HepG2 (cell line): ENCODE measurements around the gene TLL2. TPM values are rescaled to one million over a fixed set of nuclear protein-coding genes. Genes with fewer than 3 reads are reported as not detected.

Experiments
- ATAC-seq: fragments of 200-7000 bp; cut with Tn5 transposase; 3 replicates; pipeline ENCODE4 v1.9.1; 2020; ENCODE audit warnings: mild to moderate bottlenecking, moderate library complexity
- BruUV-seq: library from RNA; stranded (reverse); fragments of 400-500 nt; replicated peaks from 2 replicates; lab custom pipeline; 2021; lab: Mats Ljungman, UMichigan
- CTCF ChIA-PET: fragments of 300-600 bp; formaldehyde crosslinking; extraction: SDS; loops from one replicate; lab custom pipeline; 2021; ENCODE audit warnings: low total read pairs, inconsistent platforms, low intra/inter-chr PET ratio; lab: Yijun Ruan, JAX
- POLR2A ChIA-PET: fragments of 350-600 bp; sonication (Branson Sonifier 250); formaldehyde crosslinking; loops from one replicate; lab custom pipeline; 2020; ENCODE audit warnings: antibody characterized with exemption, inconsistent platforms; lab: Yijun Ruan, JAX
- DNase-seq: peaks from one replicate; pipeline ENCODE4 v3.0.0-alpha.2; 2015; ENCODE audit warnings: low spot score
- FAIRE-seq: peaks from 3 replicates; lab custom pipeline; 2011; peaks lifted over from hg19 to GRCh38; lab: Jason Lieb, UNC
- H2AFZ ChIP-seq: one replicate; pipeline ENCODE4 v1.6.1; 2011; ENCODE audit warnings: low read length, inconsistent platforms
- H3K27ac ChIP-seq: fragments of 300-600 bp; 3 replicates; pipeline ENCODE4 v1.8.0; 2011; ENCODE audit warnings: mixed run types, mild to moderate bottlenecking, mixed read lengths, low read length, inconsistent platforms; ENCODE audit not compliant: insufficient read depth; ENCODE audit errors: extremely low read length
- H3K27me3 ChIP-seq, 2 experiments: fragments of 200-600 bp in 1 of 2; 2 replicates in 1 of 2; 3 replicates in 1 of 2; pipeline versions ENCODE4 v1.6.0 to v1.8.0; 2011; ENCODE audit warnings: low read length in 2 of 2, mild to moderate bottlenecking in 2 of 2, moderate library complexity in 2 of 2, inconsistent platforms in 1 of 2; ENCODE audit not compliant: insufficient read depth in 2 of 2, control insufficient read depth in 1 of 2
- H3K36me3 ChIP-seq, 2 experiments: fragments of 200-600 bp in 1 of 2; replicated peaks in 1 of 2; 2 replicates in 1 of 2; 3 replicates in 1 of 2; pipeline versions ENCODE4 v1.5.1 to v1.8.0; 2011; ENCODE audit warnings: low read length in 2 of 2, inconsistent platforms in 1 of 2; ENCODE audit not compliant: insufficient read depth in 2 of 2, control insufficient read depth in 1 of 2
- H3K4me1 ChIP-seq: 2 replicates; pipeline ENCODE4 v1.5.1; 2012; ENCODE audit warnings: low read length, inconsistent platforms; ENCODE audit not compliant: insufficient read depth
- H3K4me2 ChIP-seq: 2 replicates; pipeline ENCODE4 v1.6.0; 2011; ENCODE audit warnings: low read depth, low read length, inconsistent platforms
- H3K4me3 ChIP-seq, 3 experiments: fragments of 200-600 bp in 1 of 3; sonication (generic), shearing (Covaris generic) in 1 of 3; replicated peaks in 1 of 3; 2 replicates each; pipeline ENCODE4 v1.5.1; 2011 to 2016; ENCODE audit warnings: low read length in 3 of 3, inconsistent platforms in 2 of 3, low read depth in 2 of 3, mild to moderate bottlenecking in 2 of 3, control low read depth in 1 of 3, mixed read lengths in 1 of 3; ENCODE audit not compliant: insufficient read depth in 1 of 3
- H3K79me2 ChIP-seq: one replicate; pipeline ENCODE4 v1.6.1; 2011; ENCODE audit warnings: low read length, inconsistent platforms; ENCODE audit not compliant: insufficient read depth
- H3K9ac ChIP-seq: 2 replicates; pipeline ENCODE4 v1.6.0; 2011; ENCODE audit warnings: mild to moderate bottlenecking, low read depth, low read length, inconsistent platforms; ENCODE audit not compliant: insufficient read depth
- H3K9me3 ChIP-seq: 2 replicates; pipeline ENCODE4 v1.5.1; 2012; ENCODE audit warnings: mild to moderate bottlenecking, low read length
- H4K20me1 ChIP-seq: 2 replicates; pipeline ENCODE4 v1.6.0; 2011; ENCODE audit warnings: inconsistent platforms, mild to moderate bottlenecking, low read length, moderate library complexity; ENCODE audit not compliant: insufficient read depth
- FOXA1 ChIP-seq, 2 experiments: fragments of 450-650 bp in 1 of 2; sonication (generic) in 1 of 2; formaldehyde crosslinking in 1 of 2; IDR thresholded peaks; 2 replicates each; pipeline versions ENCODE4 v1.4.0 to v1.6.1; 2016 to 2020; ENCODE audit warnings: missing genetic modification reagents in 1 of 2
- FOXK1 ChIP-seq: sonication (generic); formaldehyde crosslinking; IDR thresholded peaks from 2 replicates; pipeline ENCODE4 v1.4.0; 2020; ENCODE audit warnings: low read depth, missing genetic modification reagents, borderline replicate concordance
- FOXP1 ChIP-seq, 2 experiments: fragments of 450-650 bp in 1 of 2; IDR thresholded peaks; 2 replicates each; pipeline ENCODE4 v1.6.1; 2017 to 2018; ENCODE audit warnings: antibody characterized with exemption in 1 of 2
- GATAD2A ChIP-seq: IDR thresholded peaks from 2 replicates; pipeline ENCODE4 v1.6.1; 2016
- HNRNPK ChIP-seq: fragments of 200-400 bp; formaldehyde crosslinking; IDR thresholded peaks from 2 replicates; pipeline ENCODE4 v1.6.1; 2018; ENCODE audit warnings: low read length, low read depth, moderate library complexity, mild to moderate bottlenecking; ENCODE audit not compliant: poor library complexity, severe bottlenecking
- KDM5B ChIP-seq: sonication (generic); formaldehyde crosslinking; IDR thresholded peaks from 2 replicates; pipeline ENCODE4 v1.4.0; 2020; ENCODE audit warnings: missing genetic modification reagents, mild to moderate bottlenecking, borderline replicate concordance
- MIER2 ChIP-seq: IDR thresholded peaks from 2 replicates; pipeline ENCODE4 v1.6.1; 2016; ENCODE audit warnings: missing biosample characterization, missing genetic modification reagents
- MTF2 ChIP-seq: sonication (generic); formaldehyde crosslinking; IDR thresholded peaks from 2 replicates; pipeline ENCODE4 v1.5.0; 2020; ENCODE audit warnings: missing genetic modification reagents, borderline replicate concordance
- MXD4 ChIP-seq: IDR thresholded peaks from 2 replicates; pipeline ENCODE4 v1.6.1; 2016; ENCODE audit warnings: mild to moderate bottlenecking, missing biosample characterization, missing genetic modification reagents
- NFIB ChIP-seq: sonication (generic); formaldehyde crosslinking; IDR thresholded peaks from 2 replicates; pipeline ENCODE4 v1.9.0; 2021; ENCODE audit warnings: missing genetic modification reagents, mild to moderate bottlenecking, borderline replicate concordance
- NONO ChIP-seq, 2 experiments: fragments of 450-650 bp in 1 of 2; sonication (generic) in 1 of 2; formaldehyde crosslinking in 1 of 2; IDR thresholded peaks in 1 of 2; conservative IDR thresholded peaks in 1 of 2; 2 replicates each; pipeline versions ENCODE4 v1.6.1 to v1.8.0; 2017 to 2022; ENCODE audit warnings: mild to moderate bottlenecking in 1 of 2, missing genetic modification reagents in 1 of 2, moderate library complexity in 1 of 2
- RBAK ChIP-seq: sonication (generic); formaldehyde crosslinking; IDR thresholded peaks from 2 replicates; pipeline ENCODE4 v1.5.1; 2020; ENCODE audit warnings: mild to moderate bottlenecking, missing genetic modification reagents
- SMAD3 ChIP-seq: sonication (generic); formaldehyde crosslinking; IDR thresholded peaks from 2 replicates; pipeline ENCODE4 v1.4.0; 2020; ENCODE audit warnings: missing genetic modification reagents
- TFAP4 ChIP-seq: sonication (generic); IDR thresholded peaks from 2 replicates; pipeline ENCODE4 v1.6.1; 2016; ENCODE audit warnings: low read depth, borderline replicate concordance
- ZBTB8A ChIP-seq: sonication (generic); formaldehyde crosslinking; IDR thresholded peaks from 2 replicates; pipeline ENCODE4 v1.4.0; 2020; ENCODE audit warnings: mild to moderate bottlenecking, low read depth, missing genetic modification reagents, borderline replicate concordance
- ZFP82 ChIP-seq: sonication (generic); formaldehyde crosslinking; IDR thresholded peaks from 2 replicates; pipeline ENCODE4 v1.5.1; 2020; ENCODE audit warnings: mild to moderate bottlenecking, missing genetic modification reagents, borderline replicate concordance
- ZNF10 ChIP-seq: sonication (generic); formaldehyde crosslinking; IDR thresholded peaks from 2 replicates; pipeline ENCODE4 v1.4.0; 2020; ENCODE audit warnings: mild to moderate bottlenecking, low read depth, missing genetic modification reagents, borderline replicate concordance
- ZNF564 ChIP-seq: sonication (generic); formaldehyde crosslinking; IDR thresholded peaks from 2 replicates; pipeline ENCODE4 v1.8.1; 2023; ENCODE audit warnings: mild to moderate bottlenecking, missing genetic modification reagents
- ZNF724P ChIP-seq: sonication (generic); formaldehyde crosslinking; IDR thresholded peaks from 2 replicates; pipeline ENCODE4 v1.8.0; 2022; ENCODE audit warnings: missing genetic modification reagents, borderline replicate concordance
- ZNF768 ChIP-seq: sonication (generic); formaldehyde crosslinking; IDR thresholded peaks from 2 replicates; pipeline ENCODE4 v1.4.0; 2020; ENCODE audit warnings: missing genetic modification reagents
- ZNF841 ChIP-seq: sonication (generic); formaldehyde crosslinking; IDR thresholded peaks from 2 replicates; pipeline ENCODE4 v1.8.1; 2023; ENCODE audit warnings: missing genetic modification reagents, borderline replicate concordance
- WGBS: methylation state at CpG from one replicate; pipeline ENCODE4 v1.1.6; 2017; ENCODE audit warnings: low lambda C conversion rate; 5-methylcytosine and 5-hydroxymethylcytosine counted together
- in situ Hi-C: cut with HindIII; loops from 2 replicates; pipeline ENCODE4 v1.10.0; 2017; ENCODE audit warnings: low pct_unique_long_range_greater_than_20kb; ENCODE audit not compliant: extremely low pct_ligation_motif_present
- intact Hi-C: fragments of 100-400 bp; cut with micrococcal nuclease; formaldehyde crosslinking; loops from one replicate; pipeline ENCODE4 v1.10.0; 2022; ENCODE audit not compliant: unreplicated experiment
- polyA plus RNA-seq, 8 experiments: library from polyadenylated mRNA; depleted of rRNA in 3 of 8; stranded (reverse) in 7 of 8; unstranded in 1 of 8; fragments of >200 nt; fragmentation: Illumina TruSeq in 4 of 8; extraction: Trizol in 4 of 8; gene quantifications; 2 replicates each; pipeline versions ENCODE4 v1.2.1 to v1.2.3, GENCODE V29; 2011 to 2016; ENCODE audit warnings: low read depth in 4 of 8, missing spikeins in 1 of 8, mixed read lengths in 1 of 8; ENCODE audit not compliant: insufficient read depth in 1 of 8
- total RNA-seq, 5 experiments: library from RNA; depleted of rRNA; stranded (reverse); fragments of >200 nt; fragmentation: Illumina TruSeq; extraction: Trizol; gene quantifications; 2 replicates each; pipeline ENCODE4 v1.2.3, GENCODE V29; 2016; ENCODE audit warnings: low read depth in 1 of 5
- TF ChIP-seq, protein P1 (sequence below): sonication (generic); formaldehyde crosslinking; IDR thresholded peaks from 2 replicates; pipeline ENCODE4 v1.4.0; 2020; ENCODE audit warnings: mild to moderate bottlenecking, missing genetic modification reagents

Gene TLL2
- total and polyA plus RNA-seq, 2 of the 13 experiments (the other 11 are each of a cell fraction or from before 2014, with no cell fraction given): 0.09 TPM; not detected in 1

DNA sequence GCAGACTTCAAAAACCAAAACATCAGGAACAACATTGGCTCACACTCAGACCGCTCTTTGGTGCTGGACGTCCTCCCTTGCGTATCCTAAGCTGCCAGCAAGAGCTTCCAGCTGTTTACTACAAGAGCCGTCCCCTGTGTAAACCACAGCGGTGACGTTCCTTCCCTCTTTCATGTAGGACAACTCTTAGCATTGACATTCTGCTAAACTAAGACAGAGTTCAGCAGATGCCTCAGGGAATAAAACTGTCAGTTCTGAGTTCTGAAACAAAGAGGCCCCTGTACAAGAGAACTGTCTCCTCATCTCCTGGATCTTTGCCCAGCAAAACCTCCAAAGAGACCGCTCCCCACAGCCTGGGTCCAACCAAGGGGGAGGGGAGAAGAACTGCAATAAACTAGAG lies 97.1 kb downstream of the TLL2 start:
- POLR2A ChIA-PET: no interaction called here
- no TSS peak for BruUV-seq
- H2AFZ ChIP-seq: no peak overlapping the region
- no peak for TF ChIP-seq HNRNPK
- no peak for TF ChIP-seq KDM5B (CRISPR knock-in tag)
- TF ChIP-seq MTF2 (CRISPR knock-in tag): no peak
- no peak for TF ChIP-seq MXD4 (CRISPR knock-in tag)
- peak; percentile 60; the same call in 1 of the 2 replicates for TF ChIP-seq TFAP4
- no peak for TF ChIP-seq ZNF768 (CRISPR knock-in tag)
- no peak for TF ChIP-seq FOXP1 (IDR thresholded peaks at IDR 0.05)
- peak; percentile 52 for TF ChIP-seq FOXP1 (CRISPR knock-in tag; IDR thresholded peaks at IDR 0.05)
- TF ChIP-seq GATAD2A (CRISPR knock-in tag): 0 out of 2 replicates have a peak, but pooled peaks have one; percentile 26
- TF ChIP-seq FOXK1: peak; percentile 35; the same call in 1 of the 2 replicates
- TF ChIP-seq ZNF724P (CRISPR knock-in tag): no peak
- peak; percentile 90 for TF ChIP-seq RBAK (CRISPR knock-in tag)
- no peak for TF ChIP-seq ZBTB8A (CRISPR knock-in tag)
- no peak for TF ChIP-seq NFIB (CRISPR knock-in tag)
- TF ChIP-seq FOXA1 (IDR thresholded peaks at IDR 0.05): no peak
- TF ChIP-seq FOXA1 (CRISPR knock-in tag; IDR thresholded peaks at IDR 0.05): peak; percentile 42; the same call in 1 of the 2 replicates
- TF ChIP-seq SMAD3: 0 out of 2 replicates have a peak, but pooled peaks have one; percentile 33
- TF ChIP-seq ZNF10: no peak
- no peak for TF ChIP-seq ZFP82 (CRISPR knock-in tag)
- no peak for TF ChIP-seq NONO (IDR thresholded peaks at IDR 0.05)
- TF ChIP-seq NONO (CRISPR knock-in tag; conservative IDR thresholded peaks at IDR 0.05): no peak
- TF ChIP-seq MIER2 (CRISPR knock-in tag): peak; percentile 9; the same call in 1 of the 2 replicates
- TF ChIP-seq, protein P1, sequence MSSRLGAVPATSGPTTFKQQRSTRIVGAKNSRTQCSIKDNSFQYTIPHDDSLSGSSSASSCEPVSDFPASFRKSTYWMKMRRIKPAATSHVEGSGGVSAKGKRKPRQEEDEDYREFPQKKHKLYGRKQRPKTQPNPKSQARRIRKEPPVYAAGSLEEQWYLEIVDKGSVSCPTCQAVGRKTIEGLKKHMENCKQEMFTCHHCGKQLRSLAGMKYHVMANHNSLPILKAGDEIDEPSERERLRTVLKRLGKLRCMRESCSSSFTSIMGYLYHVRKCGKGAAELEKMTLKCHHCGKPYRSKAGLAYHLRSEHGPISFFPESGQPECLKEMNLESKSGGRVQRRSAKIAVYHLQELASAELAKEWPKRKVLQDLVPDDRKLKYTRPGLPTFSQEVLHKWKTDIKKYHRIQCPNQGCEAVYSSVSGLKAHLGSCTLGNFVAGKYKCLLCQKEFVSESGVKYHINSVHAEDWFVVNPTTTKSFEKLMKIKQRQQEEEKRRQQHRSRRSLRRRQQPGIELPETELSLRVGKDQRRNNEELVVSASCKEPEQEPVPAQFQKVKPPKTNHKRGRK (CRISPR knock-in tag): no peak
- TF ChIP-seq ZNF564 (CRISPR knock-in tag): no peak
- no peak for TF ChIP-seq ZNF841 (CRISPR knock-in tag)

More for the DNA sequence above, 97.1 kb downstream of the TLL2 start:
- FAIRE-seq: no peak
- ATAC-seq: peak; percentile 81
- Histone ChIP-seq H3K27ac (no peak overlapping the region), H3K36me3 (no peaks in the 10 kb centered on the region), H3K9me3 (no peaks in the 10 kb centered on the region), H3K4me3 (peak overlapping the region in 1 of 3 experiments; percentile 27; a peak in 1 of 6 replicates), H4K20me1 (no peaks in the 10 kb centered on the region), H3K27me3 (peaks cover 0 to 14% of the 10 kb centered on the region in 2 experiments; a peak in 2 of 5 replicates), H3K4me1 (peaks cover 24% of the 10 kb centered on the region), H3K4me2 (peak overlapping the region; percentile 57), H3K9ac (0 out of 2 replicates have a peak overlapping the region, but pooled peaks have one; percentile 18), H3K79me2 (no peaks in the 10 kb centered on the region)
- in situ Hi-C loops: no loop called here
- CTCF ChIA-PET: no interaction called here
- 4% methylated on average over 7 of the region's 7 CpGs for WGBS
- peak; percentile 76 for DNase-seq
- intact Hi-C loops: no loop called here
